EL (cell line): ENCODE data around the gene GJA9.

Source experiments
- DNase-seq: peaks from one replicate; pipeline ENCODE4 v3.0.0-alpha.2; 2016

GJA9 gene

DNA sequence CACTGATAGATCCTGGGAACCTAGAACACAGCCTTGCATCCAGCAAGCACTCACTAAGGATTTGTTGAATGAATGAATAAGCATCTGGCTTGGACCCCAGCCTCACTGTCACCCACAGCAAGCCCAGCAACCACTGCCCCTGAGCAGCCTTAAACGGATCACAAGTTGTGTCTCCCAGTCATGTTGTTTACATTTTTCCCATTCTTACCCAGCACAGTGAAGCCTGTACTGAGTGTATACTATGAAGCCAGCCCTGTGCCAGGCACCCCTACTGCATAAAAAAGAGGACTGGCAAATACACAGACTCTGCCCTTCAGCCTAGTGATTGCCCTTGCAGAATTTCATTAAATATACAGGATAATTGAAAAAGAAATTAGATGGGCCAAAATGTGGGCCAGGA, 52.0 kb downstream of the GJA9 start:
- DNase-seq: no peak

DNA sequence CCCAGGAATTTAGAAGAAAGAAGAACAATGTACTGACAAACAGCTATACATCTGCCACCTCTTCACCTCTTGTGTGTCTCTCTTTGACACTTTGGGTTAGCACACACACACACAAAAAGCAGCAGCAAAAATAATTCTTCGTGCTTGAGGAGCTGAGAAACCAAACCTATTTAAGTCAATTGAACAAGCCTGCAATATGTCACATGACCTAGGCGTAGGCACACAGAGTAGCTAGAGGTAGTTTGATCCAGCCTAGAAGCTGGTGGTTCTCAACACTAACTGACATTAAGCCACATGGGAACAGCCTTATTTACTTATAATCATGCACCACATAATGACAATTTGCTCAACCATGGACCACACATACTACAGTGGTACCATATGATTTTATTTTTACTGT, 54.1 kb downstream of the GJA9 start:
- no peak for DNase-seq

GRCh38 chr1:38826886-38827285, 54.5 kb downstream of the GJA9 start:
- DNase-seq: no peak

GRCh38 chr1:38826262-38826661, 55.1 kb downstream of the GJA9 start:
- no peak for DNase-seq
